Uterus (tissue), 2 donors: ENCODE measurements around the gene DIABLO.

Experiments
- CTCF ChIP-seq, 4 experiments: fragments of 200-600 bp in 2 of 4; fragments of 450-650 bp in 2 of 4; sonication (generic) in 2 of 4; IDR thresholded peaks; one replicate each; pipeline ENCODE4 v1.5.1; 2016 to 2019; ENCODE audit warnings: antibody characterized with exemption in 4 of 4, mild to moderate bottlenecking in 2 of 4, moderate library complexity in 1 of 4
- POLR2A ChIP-seq, 2 donors: fragments of 450-650 bp; IDR thresholded peaks; one replicate each; pipeline ENCODE4 v1.6.1; 2016; ENCODE audit warnings: antibody characterized with exemption in 2 of 2, mild to moderate bottlenecking in 1 of 2, moderate library complexity in 1 of 2

- no peak for TF ChIP-seq CTCF (IDR thresholded peaks at IDR 0.05)
- TF ChIP-seq POLR2A (IDR thresholded peaks at IDR 0.05): no peak
These were observed 42.8 kb downstream of the DIABLO start, which contains the start of gene LRRC43 for GRCh38 chr12:122182887-122183587.
